HepG2 (cell line): ENCODE data around the gene C6orf132. TPM values are rescaled to one million over a fixed set of nuclear protein-coding genes. Genes with fewer than 3 reads are reported as not detected.

Source experiments
- ADNP ChIP-seq: sonication (generic); formaldehyde crosslinking; IDR thresholded peaks from 2 replicates; pipeline ENCODE4 v1.4.0; 2020; ENCODE audit warnings: missing genetic modification reagents
- CBX2 ChIP-seq, 2 experiments: fragments of 200-600 bp in 1 of 2; sonication (generic); formaldehyde crosslinking in 1 of 2; IDR thresholded peaks; 2 replicates each; pipeline versions ENCODE4 v1.7.0 to v1.8.1; 2018 to 2022; ENCODE audit warnings: low read depth in 2 of 2, low read length in 1 of 2, mild to moderate bottlenecking in 1 of 2, missing genetic modification reagents in 1 of 2
- HDAC1 ChIP-seq: sonication (generic); formaldehyde crosslinking; IDR thresholded peaks from 2 replicates; pipeline ENCODE4 v1.5.1; 2020; ENCODE audit warnings: mild to moderate bottlenecking, missing genetic modification reagents
- ISX ChIP-seq: sonication (generic); formaldehyde crosslinking; conservative IDR thresholded peaks from 2 replicates; pipeline ENCODE4 v1.5.0; 2020; ENCODE audit warnings: missing genetic modification reagents
- JDP2 ChIP-seq: sonication (generic); formaldehyde crosslinking; IDR thresholded peaks from 2 replicates; pipeline ENCODE4 v1.8.1; 2022; ENCODE audit warnings: missing genetic modification reagents, borderline replicate concordance
- NKX3-1 ChIP-seq: sonication (generic); formaldehyde crosslinking; IDR thresholded peaks from 2 replicates; pipeline ENCODE4 v1.5.0; 2020; ENCODE audit warnings: missing genetic modification reagents
- RAD51 ChIP-seq: fragments of 450-650 bp; IDR thresholded peaks from 2 replicates; pipeline ENCODE4 v1.6.1; 2016; ENCODE audit warnings: borderline replicate concordance
- RFXANK ChIP-seq: IDR thresholded peaks from 2 replicates; pipeline ENCODE4 v1.6.1; 2016
- SRF ChIP-seq: IDR thresholded peaks from 2 replicates; pipeline ENCODE4 v1.6.1; 2011; ENCODE audit warnings: mild to moderate bottlenecking, low read depth, low read length, moderate library complexity
- THAP11 ChIP-seq: IDR thresholded peaks from 2 replicates; pipeline ENCODE4 v1.6.1; 2016; ENCODE audit warnings: missing biosample characterization, missing genetic modification reagents
- ZFX ChIP-seq: sonication (generic); formaldehyde crosslinking; IDR thresholded peaks from 2 replicates; pipeline ENCODE4 v1.4.0; 2020; ENCODE audit warnings: mild to moderate bottlenecking, low read depth, missing genetic modification reagents, moderate library complexity
- ZNF510 ChIP-seq: sonication (generic); formaldehyde crosslinking; IDR thresholded peaks from 2 replicates; pipeline ENCODE4 v1.4.0; 2020; ENCODE audit warnings: low read depth, mild to moderate bottlenecking, missing genetic modification reagents
- ZNF775 ChIP-seq: sonication (generic); formaldehyde crosslinking; IDR thresholded peaks from 2 replicates; pipeline ENCODE4 v1.4.0; 2020; ENCODE audit warnings: missing genetic modification reagents, mild to moderate bottlenecking, moderate library complexity, borderline replicate concordance
- polyA plus RNA-seq, 8 experiments: library from polyadenylated mRNA; depleted of rRNA in 3 of 8; stranded (reverse) in 7 of 8; unstranded in 1 of 8; fragments of >200 nt; fragmentation: Illumina TruSeq in 4 of 8; extraction: Trizol in 4 of 8; gene quantifications; 2 replicates each; pipeline versions ENCODE4 v1.2.1 to v1.2.3, GENCODE V29; 2011 to 2016; ENCODE audit warnings: low read depth in 4 of 8, missing spikeins in 1 of 8, mixed read lengths in 1 of 8; ENCODE audit not compliant: insufficient read depth in 1 of 8
- total RNA-seq, 5 experiments: library from RNA; depleted of rRNA; stranded (reverse); fragments of >200 nt; fragmentation: Illumina TruSeq; extraction: Trizol; gene quantifications; 2 replicates each; pipeline ENCODE4 v1.2.3, GENCODE V29; 2016; ENCODE audit warnings: low read depth in 1 of 5
- TF ChIP-seq, protein P1 (sequence below): sonication (generic); formaldehyde crosslinking; IDR thresholded peaks from 2 replicates; pipeline ENCODE4 v1.4.0; 2020; ENCODE audit warnings: missing genetic modification reagents, borderline replicate concordance
- TF ChIP-seq, protein P2 (sequence below): IDR thresholded peaks from 2 replicates; pipeline ENCODE4 v1.6.1; 2016; ENCODE audit warnings: missing compliant biosample characterization, missing genetic modification reagents, borderline replicate concordance
- TF ChIP-seq, protein P3 (sequence below): IDR thresholded peaks from 2 replicates; pipeline ENCODE4 v1.6.1; 2016
- TF ChIP-seq, protein P4 (sequence below): sonication (generic); formaldehyde crosslinking; IDR thresholded peaks from 2 replicates; pipeline ENCODE4 v1.4.0; 2020; ENCODE audit warnings: missing genetic modification reagents
- TF ChIP-seq, protein P5 (sequence below): sonication (generic); formaldehyde crosslinking; IDR thresholded peaks from 2 replicates; pipeline ENCODE4 v1.4.0; 2020; ENCODE audit warnings: low read depth, missing genetic modification reagents

C6orf132 gene
- total and polyA plus RNA-seq, 2 of the 13 experiments (the other 11 are each of a cell fraction or from before 2014, with no cell fraction given) = 0.78 to 3.0 TPM

DNA sequence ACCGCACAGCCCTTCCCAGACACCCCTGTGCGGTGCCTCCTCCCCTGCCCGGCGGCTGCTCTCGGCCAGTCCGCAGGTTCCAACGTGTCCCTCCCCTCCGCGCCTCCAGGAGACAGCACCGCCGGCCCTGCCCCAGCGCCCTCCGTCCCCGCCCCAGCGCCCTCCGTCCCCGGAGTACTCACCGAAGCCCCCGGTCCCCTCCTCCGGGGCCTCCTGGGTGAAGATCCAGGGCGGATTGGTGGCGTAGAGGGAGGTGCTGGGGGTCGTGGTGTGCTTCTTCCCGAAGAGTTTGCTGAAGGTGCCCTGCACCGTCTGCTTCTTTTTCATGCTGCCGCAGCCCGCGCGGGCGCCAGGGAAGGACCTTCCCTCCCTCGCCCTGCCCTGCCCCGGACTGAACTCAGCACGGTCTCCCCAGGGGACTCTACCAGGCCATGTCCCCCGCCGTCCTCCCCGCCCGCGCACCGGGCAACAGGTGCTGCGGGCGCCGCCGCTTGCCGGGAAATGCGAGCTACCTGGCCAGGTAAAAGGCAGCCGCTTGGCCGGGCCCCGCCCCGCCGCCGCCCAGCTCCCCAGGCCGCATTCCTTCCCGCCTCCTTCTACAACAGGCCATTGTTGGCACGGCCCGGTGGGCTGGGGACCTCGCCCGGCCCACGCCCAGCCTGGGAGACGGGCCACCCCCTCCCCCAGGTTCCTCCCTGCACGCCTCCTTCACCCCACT, at the start of gene C6orf132 (continued):
- TF ChIP-seq, protein P1, sequence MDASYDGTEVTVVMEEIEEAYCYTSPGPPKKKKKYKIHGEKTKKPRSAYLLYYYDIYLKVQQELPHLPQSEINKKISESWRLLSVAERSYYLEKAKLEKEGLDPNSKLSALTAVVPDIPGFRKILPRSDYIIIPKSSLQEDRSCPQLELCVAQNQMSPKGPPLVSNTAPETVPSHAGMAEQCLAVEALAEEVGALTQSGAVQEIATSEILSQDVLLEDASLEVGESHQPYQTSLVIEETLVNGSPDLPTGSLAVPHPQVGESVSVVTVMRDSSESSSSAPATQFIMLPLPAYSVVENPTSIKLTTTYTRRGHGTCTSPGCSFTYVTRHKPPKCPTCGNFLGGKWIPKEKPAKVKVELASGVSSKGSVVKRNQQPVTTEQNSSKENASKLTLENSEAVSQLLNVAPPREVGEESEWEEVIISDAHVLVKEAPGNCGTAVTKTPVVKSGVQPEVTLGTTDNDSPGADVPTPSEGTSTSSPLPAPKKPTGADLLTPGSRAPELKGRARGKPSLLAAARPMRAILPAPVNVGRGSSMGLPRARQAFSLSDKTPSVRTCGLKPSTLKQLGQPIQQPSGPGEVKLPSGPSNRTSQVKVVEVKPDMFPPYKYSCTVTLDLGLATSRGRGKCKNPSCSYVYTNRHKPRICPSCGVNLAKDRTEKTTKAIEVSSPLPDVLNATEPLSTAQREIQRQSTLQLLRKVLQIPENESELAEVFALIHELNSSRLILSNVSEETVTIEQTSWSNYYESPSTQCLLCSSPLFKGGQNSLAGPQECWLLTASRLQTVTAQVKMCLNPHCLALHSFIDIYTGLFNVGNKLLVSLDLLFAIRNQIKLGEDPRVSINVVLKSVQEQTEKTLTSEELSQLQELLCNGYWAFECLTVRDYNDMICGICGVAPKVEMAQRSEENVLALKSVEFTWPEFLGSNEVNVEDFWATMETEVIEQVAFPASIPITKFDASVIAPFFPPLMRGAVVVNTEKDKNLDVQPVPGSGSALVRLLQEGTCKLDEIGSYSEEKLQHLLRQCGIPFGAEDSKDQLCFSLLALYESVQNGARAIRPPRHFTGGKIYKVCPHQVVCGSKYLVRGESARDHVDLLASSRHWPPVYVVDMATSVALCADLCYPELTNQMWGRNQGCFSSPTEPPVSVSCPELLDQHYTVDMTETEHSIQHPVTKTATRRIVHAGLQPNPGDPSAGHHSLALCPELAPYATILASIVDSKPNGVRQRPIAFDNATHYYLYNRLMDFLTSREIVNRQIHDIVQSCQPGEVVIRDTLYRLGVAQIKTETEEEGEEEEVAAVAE (CRISPR knock-in tag) = no peak
- TF ChIP-seq THAP11 (CRISPR knock-in tag) (no peak), RFXANK (CRISPR knock-in tag) (no peak), ZNF510 (CRISPR knock-in tag) (no peak), SRF (no peak), JDP2 (CRISPR knock-in tag) (no peak), ISX (CRISPR knock-in tag) (no peak), NKX3-1 (CRISPR knock-in tag) (no peak), CBX2 (IDR thresholded peaks at IDR 0.05; ENCODE audit: low read depth, low read length) (no peak), CBX2 (CRISPR knock-in tag; IDR thresholded peaks at IDR 0.05; ENCODE audit: low read depth) (no peak), ZFX (CRISPR knock-in tag) (no peak), ZNF775 (CRISPR knock-in tag) (no peak), ADNP (CRISPR knock-in tag) (no peak), HDAC1 (CRISPR knock-in tag) (peak; percentile 35; the same call in 1 of the 2 replicates), RAD51 (no peak)
- TF ChIP-seq, protein P2, sequence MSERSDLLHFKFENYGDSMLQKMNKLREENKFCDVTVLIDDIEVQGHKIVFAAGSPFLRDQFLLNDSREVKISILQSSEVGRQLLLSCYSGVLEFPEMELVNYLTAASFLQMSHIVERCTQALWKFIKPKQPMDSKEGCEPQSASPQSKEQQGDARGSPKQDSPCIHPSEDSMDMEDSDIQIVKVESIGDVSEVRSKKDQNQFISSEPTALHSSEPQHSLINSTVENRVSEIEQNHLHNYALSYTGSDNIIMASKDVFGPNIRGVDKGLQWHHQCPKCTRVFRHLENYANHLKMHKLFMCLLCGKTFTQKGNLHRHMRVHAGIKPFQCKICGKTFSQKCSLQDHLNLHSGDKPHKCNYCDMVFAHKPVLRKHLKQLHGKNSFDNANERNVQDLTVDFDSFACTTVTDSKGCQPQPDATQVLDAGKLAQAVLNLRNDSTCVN (CRISPR knock-in tag) = no peak
- TF ChIP-seq, protein P3, sequence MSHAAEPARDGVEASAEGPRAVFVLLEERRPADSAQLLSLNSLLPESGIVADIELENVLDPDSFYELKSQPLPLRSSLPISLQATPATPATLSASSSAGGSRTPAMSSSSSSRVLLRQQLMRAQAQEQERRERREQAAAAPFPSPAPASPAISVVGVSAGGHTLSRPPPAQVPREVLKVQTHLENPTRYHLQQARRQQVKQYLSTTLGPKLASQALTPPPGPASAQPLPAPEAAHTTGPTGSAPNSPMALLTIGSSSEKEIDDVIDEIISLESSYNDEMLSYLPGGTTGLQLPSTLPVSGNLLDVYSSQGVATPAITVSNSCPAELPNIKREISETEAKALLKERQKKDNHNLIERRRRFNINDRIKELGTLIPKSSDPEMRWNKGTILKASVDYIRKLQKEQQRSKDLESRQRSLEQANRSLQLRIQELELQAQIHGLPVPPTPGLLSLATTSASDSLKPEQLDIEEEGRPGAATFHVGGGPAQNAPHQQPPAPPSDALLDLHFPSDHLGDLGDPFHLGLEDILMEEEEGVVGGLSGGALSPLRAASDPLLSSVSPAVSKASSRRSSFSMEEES (CRISPR knock-in tag) = no peak
- TF ChIP-seq, protein P4, sequence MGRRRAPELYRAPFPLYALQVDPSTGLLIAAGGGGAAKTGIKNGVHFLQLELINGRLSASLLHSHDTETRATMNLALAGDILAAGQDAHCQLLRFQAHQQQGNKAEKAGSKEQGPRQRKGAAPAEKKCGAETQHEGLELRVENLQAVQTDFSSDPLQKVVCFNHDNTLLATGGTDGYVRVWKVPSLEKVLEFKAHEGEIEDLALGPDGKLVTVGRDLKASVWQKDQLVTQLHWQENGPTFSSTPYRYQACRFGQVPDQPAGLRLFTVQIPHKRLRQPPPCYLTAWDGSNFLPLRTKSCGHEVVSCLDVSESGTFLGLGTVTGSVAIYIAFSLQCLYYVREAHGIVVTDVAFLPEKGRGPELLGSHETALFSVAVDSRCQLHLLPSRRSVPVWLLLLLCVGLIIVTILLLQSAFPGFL (CRISPR knock-in tag) = no peak
- TF ChIP-seq, protein P5, sequence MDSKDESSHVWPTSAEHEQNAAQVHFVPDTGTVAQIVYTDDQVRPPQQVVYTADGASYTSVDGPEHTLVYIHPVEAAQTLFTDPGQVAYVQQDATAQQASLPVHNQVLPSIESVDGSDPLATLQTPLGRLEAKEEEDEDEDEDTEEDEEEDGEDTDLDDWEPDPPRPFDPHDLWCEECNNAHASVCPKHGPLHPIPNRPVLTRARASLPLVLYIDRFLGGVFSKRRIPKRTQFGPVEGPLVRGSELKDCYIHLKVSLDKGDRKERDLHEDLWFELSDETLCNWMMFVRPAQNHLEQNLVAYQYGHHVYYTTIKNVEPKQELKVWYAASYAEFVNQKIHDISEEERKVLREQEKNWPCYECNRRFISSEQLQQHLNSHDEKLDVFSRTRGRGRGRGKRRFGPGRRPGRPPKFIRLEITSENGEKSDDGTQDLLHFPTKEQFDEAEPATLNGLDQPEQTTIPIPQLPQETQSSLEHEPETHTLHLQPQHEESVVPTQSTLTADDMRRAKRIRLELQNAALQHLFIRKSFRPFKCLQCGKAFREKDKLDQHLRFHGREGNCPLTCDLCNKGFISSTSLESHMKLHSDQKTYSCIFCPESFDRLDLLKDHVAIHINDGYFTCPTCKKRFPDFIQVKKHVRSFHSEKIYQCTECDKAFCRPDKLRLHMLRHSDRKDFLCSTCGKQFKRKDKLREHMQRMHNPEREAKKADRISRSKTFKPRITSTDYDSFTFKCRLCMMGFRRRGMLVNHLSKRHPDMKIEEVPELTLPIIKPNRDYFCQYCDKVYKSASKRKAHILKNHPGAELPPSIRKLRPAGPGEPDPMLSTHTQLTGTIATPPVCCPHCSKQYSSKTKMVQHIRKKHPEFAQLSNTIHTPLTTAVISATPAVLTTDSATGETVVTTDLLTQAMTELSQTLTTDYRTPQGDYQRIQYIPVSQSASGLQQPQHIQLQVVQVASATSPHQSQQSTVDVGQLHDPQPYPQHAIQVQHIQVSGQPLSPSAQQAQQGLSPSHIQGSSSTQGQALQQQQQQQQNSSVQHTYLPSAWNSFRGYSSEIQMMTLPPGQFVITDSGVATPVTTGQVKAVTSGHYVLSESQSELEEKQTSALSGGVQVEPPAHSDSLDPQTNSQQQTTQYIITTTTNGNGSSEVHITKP (CRISPR knock-in tag) = no peak
